Activated naive CD8-positive, alpha-beta T cell treated with anti-CD3 and anti-CD28 coated beads, Interleukin-2, amount 50 U/mL, for 24 hours (primary cell): ENCODE measurements around the gene GPC3.
"Not testable (repeated sequence)": the region's sequence is repeated elsewhere in the genome, so short reads cannot be mapped to it uniquely, and the experiment has no call there.

Source experiments
- ATAC-seq: fragments of 150-1000 bp; cut with Tn5 transposase; one replicate; pipeline ENCODE4 v1.10.0; 2021
- DNase-seq: peaks from one replicate; pipeline ENCODE4 v3.0.0; 2021
- H3K27ac Mint-ChIP-seq: one replicate; pipeline ENCODE4 v1.8.0; 2021; ENCODE audit warnings: mild to moderate bottlenecking, mixed read lengths
- H3K27me3 Mint-ChIP-seq: one replicate; pipeline ENCODE4 v1.8.0; 2021; ENCODE audit warnings: mixed read lengths
- H3K36me3 Mint-ChIP-seq: one replicate; pipeline ENCODE4 v1.8.0; 2021; ENCODE audit warnings: low read depth, mixed read lengths
- H3K4me1 Mint-ChIP-seq: one replicate; pipeline ENCODE4 v1.8.0; 2021; ENCODE audit warnings: mixed read lengths
- H3K4me3 Mint-ChIP-seq: one replicate; pipeline ENCODE4 v1.8.0; 2021; ENCODE audit warnings: mild to moderate bottlenecking, moderate library complexity, mixed read lengths
- H3K9me3 Mint-ChIP-seq: one replicate; pipeline ENCODE4 v1.8.0; 2021; ENCODE audit warnings: mixed read lengths

GPC3 gene

DNA sequence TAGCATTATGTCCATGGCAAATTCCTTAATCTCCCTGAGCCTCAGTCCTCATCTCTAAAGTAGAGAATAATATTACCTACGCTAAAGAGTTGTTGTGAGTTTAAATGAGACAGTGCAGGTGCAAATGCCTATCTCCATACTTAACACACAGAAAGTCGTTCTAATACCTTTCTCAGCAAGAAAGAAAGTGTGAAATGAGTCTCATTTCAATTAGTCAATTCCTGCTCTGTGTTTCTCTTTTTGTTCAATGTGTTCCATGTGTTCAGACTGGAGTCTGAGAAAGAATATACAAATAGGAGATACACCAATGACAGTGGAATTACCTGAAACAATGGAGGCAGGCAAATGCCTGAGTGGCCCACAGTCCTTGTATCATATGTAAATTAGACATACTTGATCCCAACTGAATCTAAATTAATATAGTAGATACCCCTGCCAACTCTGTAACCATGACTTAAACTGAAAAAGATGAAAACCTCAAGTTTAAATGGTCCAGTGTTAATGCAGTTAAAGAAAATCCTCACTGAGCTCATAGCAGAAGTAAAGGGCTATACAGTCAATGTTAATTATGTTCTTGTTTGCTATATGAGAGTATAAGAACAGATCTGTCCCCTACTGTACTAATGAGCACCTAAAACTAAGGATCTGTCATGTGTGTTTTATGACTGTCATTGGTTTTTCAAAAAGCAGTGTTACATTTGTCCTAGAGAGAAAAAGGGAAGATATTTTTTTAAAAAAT is 68.2 kb downstream of the GPC3 start:
- H3K27ac Mint-ChIP-seq: no peak overlapping the region
- no peaks in the 10 kb centered on the region for H3K27me3 Mint-ChIP-seq
- no peaks in the 10 kb centered on the region for H3K4me1 Mint-ChIP-seq
- no peaks in the 10 kb centered on the region for H3K9me3 Mint-ChIP-seq
- no peak overlapping the region for H3K4me3 Mint-ChIP-seq
- ATAC-seq: no peak
- no peak for DNase-seq
- no peaks in the 10 kb centered on the region for H3K36me3 Mint-ChIP-seq

DNA sequence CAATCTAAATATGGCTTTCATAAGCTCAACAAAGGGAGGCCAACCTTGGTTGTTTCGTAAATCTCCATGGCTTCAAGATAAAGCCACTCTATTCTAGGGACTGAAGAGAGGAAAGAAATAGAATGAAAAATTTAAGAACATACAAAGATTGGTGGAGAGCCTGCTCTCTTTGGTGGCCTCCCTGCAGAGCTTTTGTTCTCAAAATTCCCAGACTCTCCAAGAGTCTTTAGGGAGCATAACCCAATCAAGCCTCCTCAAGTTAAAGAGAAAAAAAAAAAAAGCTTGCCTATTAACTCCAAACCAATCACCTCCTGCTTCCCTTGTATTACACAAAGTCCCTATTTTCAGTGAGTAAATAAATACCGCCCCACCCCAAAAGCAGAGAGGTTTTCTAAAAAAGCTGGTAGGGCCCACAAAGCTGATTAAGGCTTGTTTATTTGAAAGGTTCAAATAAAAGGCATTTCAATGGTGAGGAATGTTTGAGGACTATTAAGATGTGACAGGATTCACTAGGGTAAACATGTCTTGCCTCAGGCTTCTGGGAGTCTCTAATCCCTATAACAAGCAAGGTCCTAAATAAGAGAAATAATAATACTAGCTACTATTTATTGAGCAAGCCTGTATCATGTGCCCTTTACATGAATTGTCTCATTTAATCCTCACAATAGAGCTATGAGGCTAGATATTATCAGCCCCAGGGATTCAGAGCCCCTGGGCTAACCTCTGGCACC is 71.6 kb downstream of the GPC3 start:
- no peaks in the 10 kb centered on the region for H3K27me3 Mint-ChIP-seq
- no peak for DNase-seq
- no peak for ATAC-seq
- no peaks in the 10 kb centered on the region for H3K36me3 Mint-ChIP-seq
- H3K27ac Mint-ChIP-seq: no peak overlapping the region
- no peaks in the 10 kb centered on the region for H3K4me1 Mint-ChIP-seq
- H3K9me3 Mint-ChIP-seq: no peaks in the 10 kb centered on the region
- H3K4me3 Mint-ChIP-seq: no peak overlapping the region

- no peaks in the 10 kb centered on the region for H3K4me1 Mint-ChIP-seq
- H3K4me3 Mint-ChIP-seq: no peak overlapping the region
- no peaks in the 10 kb centered on the region for H3K27me3 Mint-ChIP-seq
- ATAC-seq: no peak
- H3K9me3 Mint-ChIP-seq: no peaks in the 10 kb centered on the region
- DNase-seq: no peak
- H3K27ac Mint-ChIP-seq: no peak overlapping the region
- no peaks in the 10 kb centered on the region for H3K36me3 Mint-ChIP-seq
Measured at GRCh38 chrX:133913009-133913408, 72.4 kb downstream of the GPC3 start.

DNA sequence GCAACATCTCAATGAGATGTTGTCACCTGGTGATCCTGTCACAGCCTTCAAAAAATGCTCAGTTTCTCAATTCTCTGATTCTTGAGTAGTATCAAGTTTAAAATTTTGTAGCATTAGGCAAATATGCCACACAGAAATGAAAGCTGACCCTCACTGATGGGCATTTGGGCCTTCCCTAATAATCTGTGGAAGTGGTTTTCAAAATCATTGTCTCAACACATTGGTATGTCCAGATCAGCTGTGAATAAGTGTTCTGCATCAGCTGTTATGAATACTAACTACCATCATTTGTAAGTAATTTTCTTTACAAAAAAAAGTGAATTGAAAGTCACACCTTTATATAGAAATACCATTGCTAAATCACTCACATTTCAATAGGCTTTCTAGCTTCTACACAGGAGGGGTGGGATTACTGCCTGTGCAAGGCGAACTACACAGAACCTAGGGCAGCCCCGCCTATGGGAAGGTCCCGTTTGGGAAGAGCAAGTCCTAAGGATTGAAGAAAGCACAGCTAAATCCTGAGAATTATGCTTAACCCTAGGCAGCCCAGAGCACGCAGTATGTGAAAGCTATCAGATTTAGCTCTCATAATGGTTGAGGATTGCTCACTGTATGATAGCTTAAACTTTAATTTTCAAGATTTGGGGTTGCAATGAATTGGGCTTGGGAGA is 73.4 kb downstream of the GPC3 start:
- H3K9me3 Mint-ChIP-seq: no peaks in the 10 kb centered on the region
- no peaks in the 10 kb centered on the region for H3K27me3 Mint-ChIP-seq
- no peaks in the 10 kb centered on the region for H3K4me1 Mint-ChIP-seq
- ATAC-seq (no peak), DNase-seq (no peak)
- no peak overlapping the region for H3K27ac Mint-ChIP-seq
- H3K4me3 Mint-ChIP-seq: no peak overlapping the region
- no peaks in the 10 kb centered on the region for H3K36me3 Mint-ChIP-seq

DNA sequence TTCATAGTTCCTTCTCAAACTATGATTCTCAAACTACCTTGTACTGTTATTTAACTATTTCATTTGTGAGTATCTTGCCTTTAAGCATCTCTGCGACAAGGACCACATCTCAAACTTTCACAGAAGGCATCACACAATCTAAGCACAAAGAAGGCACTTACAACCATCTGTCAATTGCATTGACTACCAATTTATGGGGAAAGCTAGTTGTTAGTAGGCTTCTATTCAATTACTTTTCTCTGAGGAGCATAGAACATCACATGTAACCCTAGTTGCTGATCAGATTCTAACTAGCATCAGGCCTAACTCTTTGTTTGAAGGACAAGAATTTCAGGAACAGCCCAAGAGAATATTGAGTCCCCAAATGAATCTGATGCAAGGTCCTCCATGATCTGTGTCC is 74.9 kb downstream of the GPC3 start:
- no peak overlapping the region for H3K4me3 Mint-ChIP-seq
- H3K4me1 Mint-ChIP-seq: no peaks in the 10 kb centered on the region
- no peak overlapping the region for H3K27ac Mint-ChIP-seq
- no peaks in the 10 kb centered on the region for H3K27me3 Mint-ChIP-seq
- H3K36me3 Mint-ChIP-seq: no peaks in the 10 kb centered on the region
- H3K9me3 Mint-ChIP-seq: no peaks in the 10 kb centered on the region
- ATAC-seq: no peak
- no peak for DNase-seq

- H3K4me1 Mint-ChIP-seq: no peaks in the 10 kb centered on the region
- ATAC-seq (no peak), DNase-seq (no peak)
- H3K27ac Mint-ChIP-seq: no peak overlapping the region
- no peaks in the 10 kb centered on the region for H3K36me3 Mint-ChIP-seq
- H3K4me3 Mint-ChIP-seq: no peak overlapping the region
- no peaks in the 10 kb centered on the region for H3K9me3 Mint-ChIP-seq
- H3K27me3 Mint-ChIP-seq: no peaks in the 10 kb centered on the region
Measured at GRCh38 chrX:133909888-133910287, 75.5 kb downstream of the GPC3 start.

DNA sequence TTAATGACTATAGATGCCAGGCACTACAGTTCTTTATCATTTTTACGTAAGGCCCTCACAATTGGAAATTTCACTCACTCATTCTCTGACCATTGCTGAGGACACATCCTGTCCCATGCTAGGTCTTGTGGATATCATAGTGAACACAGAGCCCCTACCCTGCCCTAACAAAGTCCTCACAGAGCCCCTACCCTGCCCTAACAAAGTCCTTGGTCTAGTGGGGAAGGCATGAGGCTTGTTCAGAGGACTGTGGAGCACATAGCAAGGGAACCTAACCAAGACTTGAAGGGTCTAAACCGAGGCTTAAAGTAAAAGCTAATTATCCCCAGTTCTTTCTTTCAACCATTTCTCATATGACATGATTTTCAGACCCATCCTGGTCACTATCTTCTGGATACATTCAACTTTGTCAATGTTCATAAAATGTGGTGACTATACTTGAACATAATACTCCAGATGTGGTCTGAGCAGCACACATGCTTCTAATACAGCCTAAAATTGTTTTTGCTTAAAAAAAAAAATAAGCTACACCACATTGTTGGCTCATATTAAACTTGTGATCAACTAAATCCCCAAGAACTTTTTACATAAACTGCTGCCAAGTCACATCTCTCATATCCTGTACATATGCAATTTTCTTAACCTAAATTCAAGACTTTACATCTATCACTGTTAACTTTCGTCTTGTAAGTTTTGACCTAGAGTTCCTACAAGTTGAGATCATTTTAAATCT is 77.0 kb downstream of the GPC3 start:
- Mint-ChIP-seq H3K27me3 (no peaks in the 10 kb centered on the region), H3K4me1 (no peaks in the 10 kb centered on the region)
- DNase-seq: no peak

GRCh38 chrX:133907606-133908005 is 77.8 kb downstream of the GPC3 start:
- Mint-ChIP-seq H3K36me3 (no peaks in the 10 kb centered on the region), H3K27ac (no peak overlapping the region), H3K9me3 (no peaks in the 10 kb centered on the region), H3K4me3 (no peak overlapping the region), H3K27me3 (no peaks in the 10 kb centered on the region), H3K4me1 (no peaks in the 10 kb centered on the region)
- DNase-seq: no peak
- ATAC-seq: no peak

More for the DNA sequence above, 77.0 kb downstream of the GPC3 start:
- no peak overlapping the region for H3K4me3 Mint-ChIP-seq
- no peaks in the 10 kb centered on the region for H3K9me3 Mint-ChIP-seq
- H3K27ac Mint-ChIP-seq: no peak overlapping the region
- no peak for ATAC-seq
- H3K36me3 Mint-ChIP-seq: no peaks in the 10 kb centered on the region

- no peak overlapping the region for H3K27ac Mint-ChIP-seq
Measured at GRCh38 chrX:133905305-133905704, 80.1 kb downstream of the GPC3 start.

DNA sequence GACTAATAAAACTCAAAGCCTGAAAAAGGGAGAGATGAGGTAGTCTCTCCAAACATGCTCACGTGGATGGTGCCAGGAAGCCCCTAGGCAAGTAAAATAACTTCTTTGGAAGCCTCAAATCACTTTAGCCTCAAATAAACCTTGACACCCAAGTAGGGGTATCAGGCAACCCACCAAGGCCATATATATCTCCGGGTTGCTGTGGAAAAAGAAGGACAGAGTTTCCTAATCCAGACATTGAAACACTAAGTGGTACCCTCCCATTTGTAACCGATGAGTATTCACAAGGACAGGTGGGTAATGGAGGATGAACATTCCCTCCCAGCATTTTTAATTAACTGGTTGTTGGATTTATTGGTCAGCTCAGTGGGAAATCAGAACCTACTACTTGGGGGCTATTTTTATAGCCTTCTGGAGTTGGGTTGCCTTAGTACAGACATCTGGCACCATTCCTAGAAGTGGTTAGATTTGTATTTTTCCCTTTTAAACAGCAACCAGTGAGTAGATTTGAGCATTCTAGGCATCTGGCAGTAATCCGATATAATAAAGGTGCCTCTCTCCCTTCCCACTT is 87.7 kb downstream of the GPC3 start:
- no peaks in the 10 kb centered on the region for H3K9me3 Mint-ChIP-seq
- H3K36me3 Mint-ChIP-seq: no peaks in the 10 kb centered on the region
- H3K4me3 Mint-ChIP-seq: no peak overlapping the region
- H3K27me3 Mint-ChIP-seq: no peaks in the 10 kb centered on the region
- H3K4me1 Mint-ChIP-seq: no peaks in the 10 kb centered on the region
- no peak for DNase-seq
- no peak for ATAC-seq
- no peak overlapping the region for H3K27ac Mint-ChIP-seq

More at GRCh38 chrX:133905305-133905704, 80.1 kb downstream of the GPC3 start:
- DNase-seq (no peak), ATAC-seq (no peak)
- no peak overlapping the region for H3K4me3 Mint-ChIP-seq
- no peaks in the 10 kb centered on the region for H3K9me3 Mint-ChIP-seq
- H3K27me3 Mint-ChIP-seq: no peaks in the 10 kb centered on the region
- H3K36me3 Mint-ChIP-seq: no peaks in the 10 kb centered on the region
- H3K4me1 Mint-ChIP-seq: no peaks in the 10 kb centered on the region

DNA sequence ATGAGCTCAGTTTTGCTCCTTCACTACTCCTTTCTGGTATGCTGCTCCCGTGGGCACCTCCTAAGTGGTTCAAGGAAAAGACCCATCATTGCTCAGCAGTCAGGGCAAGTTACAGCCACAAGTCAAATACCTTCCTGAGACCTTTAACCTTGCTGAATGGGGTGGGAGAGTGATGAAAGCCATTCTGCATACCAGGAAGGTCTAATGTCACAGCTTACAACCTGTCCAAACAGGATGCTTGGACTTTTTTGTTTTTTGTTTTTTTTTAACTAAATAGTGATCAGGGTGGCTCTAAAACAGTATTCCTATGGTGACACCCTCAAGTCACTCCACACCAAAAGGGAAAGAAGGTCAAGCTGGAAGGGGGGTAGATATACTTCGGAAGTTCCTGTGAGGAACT is 93.1 kb downstream of the GPC3 start:
- Mint-ChIP-seq H3K27me3 (no peaks in the 10 kb centered on the region), H3K4me3 (no peak overlapping the region), H3K9me3 (no peaks in the 10 kb centered on the region), H3K36me3 (no peaks in the 10 kb centered on the region), H3K4me1 (no peaks in the 10 kb centered on the region), H3K27ac (no peak overlapping the region)
- DNase-seq (no peak), ATAC-seq (no peak)

DNA sequence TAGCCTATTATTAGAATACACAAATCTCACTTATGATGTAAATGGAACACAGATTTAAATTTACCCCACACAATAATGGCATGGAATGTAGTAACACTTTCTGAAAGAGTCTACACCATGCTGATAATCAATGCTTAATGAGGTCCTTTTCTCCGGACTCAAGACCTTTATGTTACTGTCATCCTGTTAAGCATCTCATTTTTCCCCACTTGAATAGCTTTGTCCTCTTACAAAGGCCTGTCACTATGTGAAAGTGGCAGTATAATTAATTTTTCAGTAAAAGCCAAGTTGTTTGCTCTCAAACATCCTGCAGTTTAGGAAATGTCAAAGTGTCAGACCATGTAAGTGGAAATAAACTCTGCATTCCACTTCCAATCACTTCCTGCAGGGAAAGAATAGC is 96.4 kb downstream of the GPC3 start:
- DNase-seq: no peak
- Mint-ChIP-seq H3K27me3 (no peaks in the 10 kb centered on the region), H3K9me3 (no peaks in the 10 kb centered on the region), H3K27ac (no peak overlapping the region), H3K36me3 (no peaks in the 10 kb centered on the region), H3K4me1 (no peaks in the 10 kb centered on the region), H3K4me3 (no peak overlapping the region)
- ATAC-seq: no peak

GRCh38 chrX:133888084-133888483 is 97.3 kb downstream of the GPC3 start:
- not testable (repeated sequence) for ATAC-seq, H3K27ac Mint-ChIP-seq, H3K36me3 Mint-ChIP-seq, H3K27me3 Mint-ChIP-seq, H3K4me1 Mint-ChIP-seq, DNase-seq, H3K9me3 Mint-ChIP-seq, H3K4me3 Mint-ChIP-seq
